Breast epithelium (tissue), 3 donors: ENCODE data around the gene DSCAM.

Experiments used
- CTCF ChIP-seq, 3 donors: fragments of 450-650 bp; IDR thresholded peaks; one replicate each; pipeline ENCODE4 v1.5.1; 2016 to 2017; ENCODE audit warnings: antibody characterized with exemption in 3 of 3, mild to moderate bottlenecking in 3 of 3, moderate library complexity in 3 of 3
- POLR2AphosphoS5 ChIP-seq, 3 donors: sonication (generic); formaldehyde crosslinking; IDR thresholded peaks; one replicate each; pipeline ENCODE4 v1.6.1; 2017; ENCODE audit warnings: antibody characterized with exemption in 3 of 3

DNA sequence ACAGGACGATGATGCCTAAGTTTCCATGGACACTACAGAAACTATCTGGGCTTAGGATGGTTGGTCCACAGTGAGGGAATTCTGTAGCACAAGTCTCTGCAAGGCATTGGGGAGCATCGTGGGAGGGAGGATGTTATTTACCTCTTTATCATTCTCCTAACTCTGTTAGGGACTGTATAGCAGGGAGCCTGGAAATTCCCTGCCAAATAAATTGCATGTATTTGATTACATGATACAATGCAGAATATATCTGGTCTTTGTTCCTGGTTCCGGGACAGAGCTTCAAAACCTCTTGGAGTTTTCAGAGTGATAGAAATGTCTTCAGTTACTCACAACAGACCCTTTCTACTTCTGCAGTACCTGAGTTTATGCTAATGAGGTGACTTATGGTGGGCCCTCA, 593.8 kb downstream of the DSCAM start:
- TF ChIP-seq CTCF (IDR thresholded peaks at IDR 0.05) (no peak), POLR2AphosphoS5 (IDR thresholded peaks at IDR 0.05) (no peak)
